ENCODE results near the gene ARHGAP5. TPM values are rescaled to one million over a fixed set of nuclear protein-coding genes. Genes with fewer than 3 reads are reported as not detected.

Gene ARHGAP5
- total RNA-seq, 2 donors from 2014 or later, result 52.7 to 58.4 TPM

DNA sequence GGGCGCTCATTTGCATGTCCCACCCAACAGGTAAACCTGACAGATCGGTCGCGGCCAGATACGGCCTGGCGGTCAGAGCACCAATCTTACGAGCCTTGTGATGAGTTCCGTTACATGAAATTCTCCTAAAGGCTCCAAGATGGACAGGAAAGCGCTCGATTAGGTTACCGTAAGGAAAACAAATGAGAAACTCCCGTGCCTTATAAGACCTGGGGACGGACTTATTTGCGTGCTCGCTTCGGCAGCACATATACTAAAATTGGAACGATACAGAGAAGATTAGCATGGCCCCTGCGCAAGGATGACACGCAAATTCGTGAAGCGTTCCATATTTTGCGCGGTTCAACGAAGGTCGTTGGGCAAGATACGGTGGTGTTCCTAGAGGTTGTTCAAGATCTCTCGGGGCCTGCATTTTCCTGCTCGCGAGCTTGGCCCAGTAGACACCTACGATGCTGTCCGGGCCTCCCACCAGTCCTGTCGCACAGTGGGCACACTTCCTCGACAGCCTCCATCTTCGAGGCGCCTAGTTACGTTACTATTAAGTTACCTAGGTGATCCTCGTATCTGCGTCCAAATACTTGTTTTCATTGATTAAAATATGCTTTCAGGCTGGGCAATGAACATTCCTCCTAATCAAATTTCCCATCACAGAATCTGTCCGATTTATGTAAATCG, 124.8 kb downstream of the ARHGAP5 start, which contains the start of gene RNU6-7:
TSS of gene RNU6-7 (plus strand) at position 230 of the 675 bp plus-strand sequence.
- DNase-seq (peak in 3 of 4 donors; percentile 22 to 29 (median 27)), ATAC-seq (no peak)
- Histone ChIP-seq H3K9me3 (no peaks in the 10 kb centered on the region), H3K27ac (peak within 1 kb of the TSS; percentile 37 to 96 (median 87)), H3K36me3 (replicated peaks in 1 of 2; ENCODE audit: insufficient read depth in 1 of 2, low read depth in 2 of 2) (no peaks in the 10 kb centered on the region), H3K27me3 (no peaks in the 10 kb centered on the region), H3K4me1 (peaks cover 10% of the 10 kb centered on the region), H3K4me3 (peak within 1 kb of the TSS; percentile 47 to 67)
- 2 to 4% methylated on average over 29 to 40 of the region's 40 CpGs for WGBS, 2 donors
- intact Hi-C loops (cut with DNase I), result no loop called here
- TF ChIP-seq, protein P1, sequence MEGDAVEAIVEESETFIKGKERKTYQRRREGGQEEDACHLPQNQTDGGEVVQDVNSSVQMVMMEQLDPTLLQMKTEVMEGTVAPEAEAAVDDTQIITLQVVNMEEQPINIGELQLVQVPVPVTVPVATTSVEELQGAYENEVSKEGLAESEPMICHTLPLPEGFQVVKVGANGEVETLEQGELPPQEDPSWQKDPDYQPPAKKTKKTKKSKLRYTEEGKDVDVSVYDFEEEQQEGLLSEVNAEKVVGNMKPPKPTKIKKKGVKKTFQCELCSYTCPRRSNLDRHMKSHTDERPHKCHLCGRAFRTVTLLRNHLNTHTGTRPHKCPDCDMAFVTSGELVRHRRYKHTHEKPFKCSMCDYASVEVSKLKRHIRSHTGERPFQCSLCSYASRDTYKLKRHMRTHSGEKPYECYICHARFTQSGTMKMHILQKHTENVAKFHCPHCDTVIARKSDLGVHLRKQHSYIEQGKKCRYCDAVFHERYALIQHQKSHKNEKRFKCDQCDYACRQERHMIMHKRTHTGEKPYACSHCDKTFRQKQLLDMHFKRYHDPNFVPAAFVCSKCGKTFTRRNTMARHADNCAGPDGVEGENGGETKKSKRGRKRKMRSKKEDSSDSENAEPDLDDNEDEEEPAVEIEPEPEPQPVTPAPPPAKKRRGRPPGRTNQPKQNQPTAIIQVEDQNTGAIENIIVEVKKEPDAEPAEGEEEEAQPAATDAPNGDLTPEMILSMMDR (IDR thresholded peaks at IDR 0.05), result no peak
- TF ChIP-seq POLR2A (IDR thresholded peaks at IDR 0.05), result no peak

DNA sequence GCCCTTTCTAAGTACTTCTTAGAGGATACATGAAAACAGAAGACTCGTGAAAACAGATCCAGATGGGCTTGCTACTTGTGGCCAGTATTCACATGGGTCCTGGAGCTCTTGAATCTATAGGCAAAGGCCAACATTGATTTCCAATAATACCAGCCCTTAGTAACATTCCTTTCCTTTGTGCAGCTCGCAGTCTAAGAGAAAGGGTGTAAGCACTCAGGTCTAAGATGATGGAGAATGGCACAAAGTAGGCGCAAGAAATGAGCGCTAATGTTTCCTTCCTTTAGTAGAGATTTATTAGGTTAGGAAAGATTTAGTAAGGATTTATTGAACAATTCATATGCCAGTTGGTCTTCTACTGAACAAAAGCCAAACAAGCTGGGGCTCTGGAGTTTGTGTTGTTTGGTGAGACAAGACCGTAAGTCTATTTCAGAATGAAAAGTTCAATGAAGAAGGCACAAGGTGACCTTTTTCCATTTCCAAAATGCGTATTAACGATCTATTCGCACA, 125.4 kb downstream of the ARHGAP5 start:
- WGBS, 2 donors, result 2 to 4% methylated on average over 8 of the region's 8 CpGs
- no peaks in the 10 kb centered on the region for H3K9me3 ChIP-seq
- no peak for TF ChIP-seq POLR2A (IDR thresholded peaks at IDR 0.05)
- TF ChIP-seq, protein P1 (IDR thresholded peaks at IDR 0.05), result no peak
- ATAC-seq (no peak), DNase-seq (no peak)
- intact Hi-C loops (cut with DNase I), result no loop called here
- H3K27ac ChIP-seq, result peak overlapping the region; percentile 29 to 96 (median 87)
- no peaks in the 10 kb centered on the region for H3K36me3 ChIP-seq (replicated peaks in 1 of 2; ENCODE audit: insufficient read depth in 1 of 2, low read depth in 2 of 2)
- H3K4me3 ChIP-seq, result no peak overlapping the region
- no peaks in the 10 kb centered on the region for H3K27me3 ChIP-seq
- H3K4me1 ChIP-seq, result peaks cover 10% of the 10 kb centered on the region

DNA sequence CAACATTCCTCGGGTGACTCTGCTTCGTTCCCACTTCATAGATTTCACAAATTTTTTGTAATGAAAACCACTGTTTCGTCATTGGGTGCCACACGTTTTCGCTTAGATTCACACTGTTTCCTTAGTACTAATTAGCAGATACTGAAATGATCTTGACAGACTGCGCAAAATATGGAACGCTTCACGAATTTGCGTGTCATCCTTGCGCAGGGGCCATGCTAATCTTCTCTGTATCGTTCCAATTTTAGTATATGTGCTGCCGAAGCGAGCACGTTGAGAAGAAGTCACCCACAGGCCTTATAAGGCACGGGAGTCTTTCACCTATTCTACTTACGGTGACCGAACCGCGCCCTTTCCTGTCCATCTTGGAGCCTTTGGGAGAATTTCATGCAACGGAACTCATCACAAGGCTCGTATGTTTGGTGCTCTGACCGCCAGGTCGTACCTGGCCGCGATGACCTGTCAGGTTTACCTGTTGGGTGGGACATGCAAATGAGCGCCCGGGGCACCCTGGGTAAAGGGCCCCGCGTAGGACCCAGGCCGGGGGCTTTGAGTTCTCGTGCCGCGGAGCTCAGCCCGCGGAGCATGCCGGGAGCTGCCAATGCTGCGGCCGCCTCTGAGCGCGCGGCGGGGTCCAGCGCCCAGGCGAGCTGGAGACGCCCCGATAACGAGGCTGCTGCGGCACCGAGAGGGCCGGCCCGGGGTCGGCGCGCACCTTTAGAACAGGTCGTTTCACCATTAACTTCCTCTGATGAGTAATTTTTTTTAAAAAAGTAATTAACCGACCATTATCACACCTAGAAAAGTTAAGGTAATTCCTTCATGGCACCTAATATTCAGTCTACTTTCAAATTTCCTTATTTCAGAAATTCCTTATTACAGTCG, 126.1 kb downstream of the ARHGAP5 start, which contains the start of gene RNU6-8:
TSS of gene RNU6-8 (minus strand) at position 272 of the 885 bp plus-strand sequence.
- 0 to 1% methylated on average over 31 to 57 of the region's 57 CpGs for WGBS, 2 donors
- Histone ChIP-seq H3K9me3 (no peaks in the 10 kb centered on the region), H3K36me3 (replicated peaks in 1 of 2; ENCODE audit: insufficient read depth in 1 of 2, low read depth in 2 of 2) (no peaks in the 10 kb centered on the region), H3K27ac (peak within 1 kb of the TSS; percentile 29 to 96 (median 87)), H3K4me1 (peaks cover 10% of the 10 kb centered on the region), H3K27me3 (no peaks in the 10 kb centered on the region), H3K4me3 (peak within 1 kb of the TSS; percentile 8 to 67)
- intact Hi-C loops (cut with DNase I), result no loop called here
- ATAC-seq (peak; percentile 92), DNase-seq (peak; percentile 89 to 94 (median 92))
- TF ChIP-seq POLR2A (IDR thresholded peaks at IDR 0.05), result peak in 2 of 3 donors; percentile 67 to 72
- TF ChIP-seq, protein P1 (IDR thresholded peaks at IDR 0.05), result peak in 2 of 7 experiments; percentile 8 to 10

DNA sequence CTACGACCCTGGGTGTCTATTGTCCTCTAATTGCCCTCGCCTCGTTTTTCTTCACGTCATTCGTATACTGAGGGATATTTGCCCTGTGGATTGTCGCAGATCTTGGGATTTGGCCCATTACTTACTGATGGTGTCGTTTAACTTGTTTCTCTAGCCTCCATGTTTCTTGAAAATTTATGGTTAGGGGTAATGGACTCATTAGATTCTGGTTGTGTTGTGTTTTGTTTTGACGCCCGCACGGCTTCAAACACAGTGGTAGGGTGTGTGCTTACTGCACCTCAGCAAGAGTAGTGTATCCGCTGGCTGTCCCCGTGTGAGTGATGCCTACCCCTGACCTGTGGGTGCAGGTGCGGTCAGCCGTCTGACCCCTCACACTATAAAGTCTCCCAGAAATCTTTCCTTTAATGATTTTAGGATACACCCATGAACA, 126.8 kb downstream of the ARHGAP5 start:
- Histone ChIP-seq H3K36me3 (replicated peaks in 1 of 2; ENCODE audit: insufficient read depth in 1 of 2, low read depth in 2 of 2) (no peaks in the 10 kb centered on the region), H3K4me1 (peaks cover 10% of the 10 kb centered on the region), H3K27ac (peak overlapping the region in 3 of 4 donors; percentile 84 to 96 (median 90)), H3K27me3 (no peaks in the 10 kb centered on the region), H3K9me3 (no peaks in the 10 kb centered on the region), H3K4me3 (peak overlapping the region; percentile 8 to 16)
- TF ChIP-seq, protein P1 (IDR thresholded peaks at IDR 0.05), result no peak
- no peak for TF ChIP-seq POLR2A (IDR thresholded peaks at IDR 0.05)
- WGBS, 2 donors, result 0 to 2% methylated on average over 14 of the region's 14 CpGs
- DNase-seq (peak; percentile 15 to 38 (median 21)), ATAC-seq (no peak)
- intact Hi-C loops (cut with DNase I), result no loop called here

All from body of pancreas (tissue), 4 donors.